H9 (cell line): Measurements from ENCODE around the gene RARB. TPM values are rescaled to one million over a fixed set of nuclear protein-coding genes. Genes with fewer than 3 reads are reported as not detected.

Source experiments
- DNase-seq: peaks from one replicate; pipeline ENCODE4 v3.0.0-alpha.2; 2017
- H2AFZ ChIP-seq: one replicate; pipeline ENCODE4 v1.6.1; 2013; ENCODE audit warnings: mild to moderate bottlenecking, low read length, control low read depth, moderate library complexity
- H2AK5ac ChIP-seq: 2 replicates; pipeline ENCODE4 v1.6.1; 2013; ENCODE audit warnings: low read length, control low read depth, mixed read lengths; ENCODE audit not compliant: insufficient read length
- H2BK120ac ChIP-seq: one replicate; pipeline ENCODE4 v1.6.1; 2013; ENCODE audit warnings: low read depth, mild to moderate bottlenecking, low read length, control low read depth, inconsistent platforms; ENCODE audit not compliant: poor library complexity, severe bottlenecking
- H2BK12ac ChIP-seq: 2 replicates; pipeline ENCODE4 v1.6.1; 2013; ENCODE audit warnings: low read length, control low read depth, mixed read lengths, low read depth; ENCODE audit not compliant: insufficient read length
- H2BK15ac ChIP-seq: 2 replicates; pipeline ENCODE4 v1.6.1; 2013; ENCODE audit warnings: low read depth, low read length, control low read depth
- H2BK20ac ChIP-seq: one replicate; pipeline ENCODE4 v1.6.1; 2013; ENCODE audit warnings: low read depth, mild to moderate bottlenecking, low read length, control low read depth, inconsistent platforms; ENCODE audit not compliant: poor library complexity, severe bottlenecking
- H2BK5ac ChIP-seq: 2 replicates; pipeline ENCODE4 v1.6.1; 2013; ENCODE audit warnings: low read length, control low read depth, mixed read lengths; ENCODE audit not compliant: insufficient read length
- H3K14ac ChIP-seq: 2 replicates; pipeline ENCODE4 v1.6.1; 2013; ENCODE audit warnings: low read length, control low read depth; ENCODE audit not compliant: insufficient read depth
- H3K18ac ChIP-seq: 2 replicates; pipeline ENCODE4 v1.6.1; 2013; ENCODE audit warnings: low read depth, mild to moderate bottlenecking, mixed read lengths, low read length, control low read depth; ENCODE audit not compliant: insufficient read length
- H3K23ac ChIP-seq: 2 replicates; pipeline ENCODE4 v1.6.1; 2013; ENCODE audit warnings: low read length, control low read depth, mixed read lengths, low read depth; ENCODE audit not compliant: insufficient read length
- H3K23me2 ChIP-seq: 2 replicates; pipeline ENCODE4 v1.6.1; 2013; ENCODE audit warnings: low read depth, mild to moderate bottlenecking, mixed read lengths, low read length, control low read depth; ENCODE audit not compliant: insufficient read length, poor library complexity, severe bottlenecking
- H3K27ac ChIP-seq: 2 replicates; pipeline ENCODE4 v1.5.1; 2013; ENCODE audit warnings: low read length, control low read depth, mixed read lengths, low read depth; ENCODE audit not compliant: insufficient read length
- H3K27me3 ChIP-seq: 2 replicates; pipeline ENCODE4 v1.6.1; 2013; ENCODE audit warnings: low read length, control low read depth, inconsistent platforms; ENCODE audit not compliant: insufficient read depth
- H3K4ac ChIP-seq: 2 replicates; pipeline ENCODE4 v1.6.1; 2013; ENCODE audit warnings: low read depth, mild to moderate bottlenecking, control low read depth, inconsistent platforms, low read length, moderate library complexity
- H3K4me1 ChIP-seq: 2 replicates; pipeline ENCODE4 v1.6.1; 2013; ENCODE audit warnings: low read length, control low read depth, inconsistent platforms; ENCODE audit not compliant: insufficient read depth
- H3K4me2 ChIP-seq: 2 replicates; pipeline ENCODE4 v1.6.1; 2013; ENCODE audit warnings: low read length, control low read depth, mixed read lengths; ENCODE audit not compliant: insufficient read length, insufficient read depth
- H3K56ac ChIP-seq: 2 replicates; pipeline ENCODE4 v1.6.1; 2013; ENCODE audit warnings: low read depth, mild to moderate bottlenecking, mixed read lengths, low read length, control low read depth; ENCODE audit not compliant: insufficient read length
- H3K79me1 ChIP-seq: 2 replicates; pipeline ENCODE4 v1.6.1; 2013; ENCODE audit warnings: low read depth, mild to moderate bottlenecking, moderate library complexity, low read length, control low read depth, inconsistent platforms; ENCODE audit not compliant: insufficient read depth, poor library complexity, severe bottlenecking
- H3K79me2 ChIP-seq: 2 replicates; pipeline ENCODE4 v1.6.1; 2013; ENCODE audit warnings: low read length, control low read depth, inconsistent platforms; ENCODE audit not compliant: insufficient read depth
- H3K9ac ChIP-seq: 2 replicates; pipeline ENCODE4 v1.6.1; 2013; ENCODE audit warnings: low read length, control low read depth, mixed read lengths; ENCODE audit not compliant: insufficient read length; ENCODE audit errors: extremely low read depth
- H3K9me3 ChIP-seq: one replicate; pipeline ENCODE4 v1.6.1; 2013; ENCODE audit warnings: low read depth, low read length, inconsistent platforms; ENCODE audit not compliant: control insufficient read depth
- H3T11ph ChIP-seq: one replicate; pipeline ENCODE4 v1.6.1; 2013; ENCODE audit warnings: mild to moderate bottlenecking, low read length, control low read depth, inconsistent platforms
- H4K20me1 ChIP-seq: one replicate; pipeline ENCODE4 v1.6.1; 2013; ENCODE audit not compliant: control insufficient read depth, insufficient read length, insufficient read depth
- H4K5ac ChIP-seq: 2 replicates; pipeline ENCODE4 v1.6.1; 2013; ENCODE audit warnings: low read depth, mild to moderate bottlenecking, mixed read lengths, low read length, control low read depth; ENCODE audit not compliant: insufficient read length
- H4K8ac ChIP-seq: replicated peaks from 2 replicates; pipeline ENCODE4 v1.6.1; 2013; ENCODE audit warnings: low read length, control low read depth, mixed read lengths, low read depth; ENCODE audit not compliant: insufficient read length
- H4K91ac ChIP-seq: 2 replicates; pipeline ENCODE4 v1.6.1; 2013; ENCODE audit warnings: low read depth, mild to moderate bottlenecking, moderate library complexity, mixed read lengths, low read length, control low read depth; ENCODE audit not compliant: insufficient read length
- H3K27ac Mint-ChIP-seq, 3 experiments: 2 replicates in 2 of 3; 3 replicates in 1 of 3; pipeline ENCODE4 v1.8.0; 2020 to 2021; ENCODE audit warnings: mixed read lengths in 3 of 3, mild to moderate bottlenecking in 1 of 3, moderate library complexity in 1 of 3
- H3K27me3 Mint-ChIP-seq: 2 replicates; pipeline ENCODE4 v1.8.0; 2021; ENCODE audit warnings: low read depth, mild to moderate bottlenecking, moderate library complexity, mixed read lengths
- H3K36me3 Mint-ChIP-seq, 3 experiments: 2 replicates in 2 of 3; 3 replicates in 1 of 3; pipeline ENCODE4 v1.8.0; 2020 to 2021; ENCODE audit warnings: low read depth in 3 of 3, mixed read lengths in 3 of 3; ENCODE audit not compliant: insufficient read depth in 1 of 3
- H3K4me1 Mint-ChIP-seq, 2 experiments: 2 replicates each; pipeline ENCODE4 v1.8.0; 2020; ENCODE audit warnings: mixed read lengths in 2 of 2
- H3K4me3 Mint-ChIP-seq, 2 experiments: 2 replicates in 1 of 2; 3 replicates in 1 of 2; pipeline ENCODE4 v1.8.0; 2020 to 2021; ENCODE audit warnings: mild to moderate bottlenecking in 2 of 2, mixed read lengths in 2 of 2, moderate library complexity in 1 of 2
- H3K9me3 Mint-ChIP-seq, 2 experiments: 2 replicates in 1 of 2; 3 replicates in 1 of 2; pipeline ENCODE4 v1.8.0; 2020; ENCODE audit warnings: mild to moderate bottlenecking in 2 of 2, mixed read lengths in 2 of 2, moderate library complexity in 1 of 2
- CTCF ChIP-seq: fragments of 200-600 bp; sonication (generic); conservative IDR thresholded peaks from 3 replicates; pipeline ENCODE4 v1.8.0; 2021; ENCODE audit warnings: antibody characterized with exemption, mild to moderate bottlenecking
- WGBS: extraction: QIAGEN DNeasy Blood & Tissue Kit; methylation state at CpG from one replicate; pipeline ENCODE4 v1.1.7; 2013; ENCODE audit warnings: missing lambda C conversion rate, low lambda C conversion rate, mixed read lengths; ENCODE audit not compliant: insufficient read length; ENCODE audit errors: extremely low coverage; 5-methylcytosine and 5-hydroxymethylcytosine counted together
- total RNA-seq: library from RNA; stranded (reverse); gene quantifications from 2 replicates; pipeline ENCODE4 v1.2.1, GENCODE V29; 2021

Gene RARB
- total RNA-seq, 1 experiment from 2014 or later = 0.22 TPM

GRCh38 chr3:25594007-25594502 is 166.0 kb downstream of the RARB start:
- H3K4ac ChIP-seq = no peak overlapping the region
- H3K23me2 ChIP-seq = no peaks in the 10 kb centered on the region
- no peak overlapping the region for H3K56ac ChIP-seq
- no peaks in the 10 kb centered on the region for H3K4me1 ChIP-seq
- H3K14ac ChIP-seq = no peak overlapping the region
- no peaks in the 10 kb centered on the region for H3K27me3 ChIP-seq
- no peaks in the 10 kb centered on the region for H4K20me1 ChIP-seq
- H2BK15ac ChIP-seq = no peak overlapping the region
- no peak overlapping the region for H2BK5ac ChIP-seq
- no peak overlapping the region for H2AFZ ChIP-seq
- H3K27ac ChIP-seq = no peak overlapping the region
- DNase-seq = no peak
- no peak overlapping the region for H2BK120ac ChIP-seq
- no peaks in the 10 kb centered on the region for H3K79me1 ChIP-seq
- no peaks in the 10 kb centered on the region for H3K27me3 Mint-ChIP-seq
- H2BK20ac ChIP-seq = no peak overlapping the region
- no peaks in the 10 kb centered on the region for H3K9me3 Mint-ChIP-seq
- WGBS = no CpG with 5 or more reads among the region's 1 CpG
- H3K18ac ChIP-seq = no peak overlapping the region
- H3T11ph ChIP-seq = no peak overlapping the region
- no peak overlapping the region for H3K27ac Mint-ChIP-seq
- H3K4me1 Mint-ChIP-seq = peaks cover 14 to 16% of the 10 kb centered on the region in 2 experiments
- H3K9me3 ChIP-seq = no peaks in the 10 kb centered on the region
- TF ChIP-seq CTCF = peak; percentile 88
- no peak overlapping the region for H3K4me3 Mint-ChIP-seq
- no peak overlapping the region for H4K91ac ChIP-seq
- H2BK12ac ChIP-seq = no peak overlapping the region
- H3K9ac ChIP-seq = no peak overlapping the region
- H3K23ac ChIP-seq = no peak overlapping the region
- H4K8ac ChIP-seq = no peak overlapping the region
- H3K79me2 ChIP-seq = no peaks in the 10 kb centered on the region
- no peak overlapping the region for H4K5ac ChIP-seq
- no peak overlapping the region for H3K4me2 ChIP-seq
- no peak overlapping the region for H2AK5ac ChIP-seq
- peaks cover 4 to 22% (median 14%) of the 10 kb centered on the region in 3 experiments; a peak in 5 of 7 replicates for H3K36me3 Mint-ChIP-seq
